HCT116 (cell line): Measurements from ENCODE around the gene CBFA2T2. TPM values are rescaled to one million over a fixed set of nuclear protein-coding genes. Genes with fewer than 3 reads are reported as not detected.

Experiments
- ATAC-seq: fragments of 200-7000 bp; cut with Tn5 transposase; 2 replicates; pipeline ENCODE4 v1.9.1; 2020; ENCODE audit warnings: mild to moderate bottlenecking, moderate library complexity
- BruUV-seq: library from RNA; stranded (reverse); fragments of 400-500 nt; replicated peaks from 2 replicates; lab custom pipeline; 2021; lab: Mats Ljungman, UMichigan
- CTCF ChIA-PET: fragments of 300-600 bp; sonication (Branson Sonifier 250); formaldehyde crosslinking; loops from one replicate; lab custom pipeline; 2021; ENCODE audit warnings: antibody characterized with exemption; lab: Charles Lee
- POLR2A ChIA-PET: fragments of 300-600, 350-600 bp; sonication (Branson Sonifier 250); formaldehyde crosslinking; loops from one replicate; lab custom pipeline; 2021; ENCODE audit warnings: antibody characterized with exemption; lab: Charles Lee
- RAD21 ChIA-PET, 2 experiments: fragments of 300-600 bp; sonication (Branson Sonifier 250); formaldehyde crosslinking; loops; one replicate each; lab custom pipeline; 2023; ENCODE audit warnings: low total read pairs in 2 of 2; ENCODE audit not compliant: uncharacterized antibody in 2 of 2, unreplicated experiment in 2 of 2, low non-redundant PET in 1 of 2; lab: Charles Lee
- DNase-seq: peaks from one replicate; pipeline ENCODE4 v3.0.0-alpha.2; 2010; ENCODE audit warnings: low read depth, low spot score
- H2AFZ ChIP-seq: fragments of 200-600 bp; shearing (Covaris generic), sonication (generic); 2 replicates; pipeline ENCODE4 v1.6.1; 2017; ENCODE audit warnings: low read depth, mixed run types, mixed read lengths, antibody characterized with exemption, low read length; ENCODE audit not compliant: poor library complexity, severe bottlenecking
- H3K27ac ChIP-seq: 2 replicates; pipeline ENCODE4 v1.5.1; 2012; ENCODE audit warnings: low read depth, low read length
- H3K27me3 ChIP-seq: fragments of 200-600 bp; sonication (generic); 2 replicates; pipeline ENCODE4 v1.6.1; 2016; ENCODE audit warnings: mixed run types, low read length, mixed read lengths; ENCODE audit not compliant: insufficient read depth
- H3K36me3 ChIP-seq, 2 experiments: fragments of 200-500 bp in 1 of 2; fragments of 200-600 bp in 1 of 2; sonication (Bioruptor generic) in 1 of 2; sonication (generic) in 1 of 2; 2 replicates each; pipeline versions ENCODE4 v1.5.1 to v1.6.1; 2014 to 2016; ENCODE audit warnings: low read length in 2 of 2, inconsistent platforms in 1 of 2, mixed read lengths in 1 of 2, mixed run types in 1 of 2; ENCODE audit not compliant: insufficient read depth in 2 of 2, control insufficient read depth in 1 of 2
- H3K4me1 ChIP-seq, 2 experiments: fragments of 200-600 bp in 1 of 2; sonication (generic) in 1 of 2; 2 replicates each; pipeline versions ENCODE4 v1.5.1 to v1.6.1; 2012 to 2017; ENCODE audit warnings: low read length in 2 of 2, inconsistent platforms in 1 of 2, mild to moderate bottlenecking in 1 of 2, mixed read lengths in 1 of 2, mixed run types in 1 of 2, moderate library complexity in 1 of 2; ENCODE audit not compliant: insufficient read depth in 2 of 2, control insufficient read depth in 1 of 2
- H3K4me2 ChIP-seq: fragments of 200-600 bp; sonication (generic); 2 replicates; pipeline ENCODE4 v1.6.1; 2017; ENCODE audit warnings: mixed run types, low read length, mixed read lengths
- H3K4me3 ChIP-seq, 2 experiments: fragments of 200-600 bp in 1 of 2; sonication (generic) in 1 of 2; replicated peaks in 1 of 2; 2 replicates each; pipeline ENCODE4 v1.5.1; 2011 to 2016; ENCODE audit warnings: low read length in 2 of 2, control low read depth in 1 of 2, low read depth in 1 of 2, mild to moderate bottlenecking in 1 of 2, mixed read lengths in 1 of 2, mixed run types in 1 of 2
- H3K79me2 ChIP-seq: fragments of 200-600 bp; sonication (generic); 2 replicates; pipeline ENCODE4 v1.6.1; 2017; ENCODE audit warnings: mild to moderate bottlenecking, mixed run types, low read length, moderate library complexity, mixed read lengths; ENCODE audit not compliant: insufficient read depth
- H3K9ac ChIP-seq: fragments of 200-600 bp; sonication (generic); 2 replicates; pipeline ENCODE4 v1.6.1; 2016; ENCODE audit warnings: low read length, mixed read lengths
- H3K9me2 ChIP-seq: fragments of 200-600 bp; sonication (generic), shearing (Covaris generic); 2 replicates; pipeline ENCODE4 v1.6.1; 2017; ENCODE audit warnings: mixed run types, mild to moderate bottlenecking, moderate library complexity; ENCODE audit not compliant: insufficient read depth
- H3K9me3 ChIP-seq, 2 experiments: fragments of 200-500 bp in 1 of 2; fragments of 200-600 bp in 1 of 2; sonication (Bioruptor generic) in 1 of 2; sonication (generic) in 1 of 2; 2 replicates each; pipeline ENCODE4 v1.6.1; 2014 to 2017; ENCODE audit warnings: low read length in 2 of 2, mixed read lengths in 2 of 2, inconsistent platforms in 1 of 2, low read depth in 1 of 2, mild to moderate bottlenecking in 1 of 2, mixed run types in 1 of 2, moderate library complexity in 1 of 2; ENCODE audit not compliant: control insufficient read depth in 1 of 2, insufficient read depth in 1 of 2
- H4K20me1 ChIP-seq: fragments of 200-600 bp; sonication (generic), shearing (Covaris generic); 2 replicates; pipeline ENCODE4 v1.6.1; 2017; ENCODE audit warnings: mixed run types, mild to moderate bottlenecking, moderate library complexity; ENCODE audit not compliant: insufficient read depth
- CBX3 ChIP-seq: IDR thresholded peaks from 2 replicates; pipeline ENCODE4 v1.6.1; 2012; ENCODE audit warnings: low read depth
- CEBPB ChIP-seq: IDR thresholded peaks from 2 replicates; pipeline ENCODE4 v1.6.1; 2012; ENCODE audit warnings: low read depth
- EGR1 ChIP-seq: IDR thresholded peaks from 2 replicates; pipeline ENCODE4 v1.6.1; 2012; ENCODE audit warnings: low read depth
- ELF1 ChIP-seq: IDR thresholded peaks from 2 replicates; pipeline ENCODE4 v1.6.1; 2012; ENCODE audit warnings: low read depth, borderline replicate concordance
- EZH2phosphoT487 ChIP-seq: fragments of 200-600 bp; IDR thresholded peaks from 2 replicates; pipeline ENCODE4 v1.6.1; 2018; ENCODE audit warnings: antibody characterized with exemption, borderline replicate concordance
- FOSL1 ChIP-seq: IDR thresholded peaks from 2 replicates; pipeline ENCODE4 v1.6.1; 2012; ENCODE audit warnings: low read depth
- JUND ChIP-seq: IDR thresholded peaks from 2 replicates; pipeline ENCODE4 v1.6.1; 2012
- POLR2AphosphoS5 ChIP-seq: IDR thresholded peaks from 2 replicates; pipeline ENCODE4 v1.6.1; 2011; ENCODE audit warnings: mild to moderate bottlenecking, low read depth, low read length, moderate library complexity
- RAD21 ChIP-seq: IDR thresholded peaks from 2 replicates; pipeline ENCODE4 v1.6.1; 2012; ENCODE audit warnings: low read depth, mild to moderate bottlenecking
- SIN3A ChIP-seq: IDR thresholded peaks from 2 replicates; pipeline ENCODE4 v1.6.1; 2012; ENCODE audit warnings: low read depth
- SP1 ChIP-seq: IDR thresholded peaks from 2 replicates; pipeline ENCODE4 v1.6.1; 2012; ENCODE audit warnings: low read depth
- SRF ChIP-seq: IDR thresholded peaks from 2 replicates; pipeline ENCODE4 v1.6.1; 2012; ENCODE audit warnings: low read depth
- TCF7L2 ChIP-seq: IDR thresholded peaks from 2 replicates; pipeline ENCODE4 v1.7.0; 2011; ENCODE audit warnings: borderline replicate concordance, inconsistent platforms; ENCODE audit not compliant: insufficient read depth, insufficient read length; ENCODE audit errors: extremely low read depth
- YY1 ChIP-seq: IDR thresholded peaks from 2 replicates; pipeline ENCODE4 v1.6.1; 2011; ENCODE audit warnings: low read length, low read depth, moderate library complexity, mild to moderate bottlenecking; ENCODE audit not compliant: insufficient replicate concordance; ENCODE audit errors: extremely low read depth
- ZFX ChIP-seq: fragments of 450-650 bp; IDR thresholded peaks from 2 replicates; pipeline ENCODE4 v1.6.1; 2017
- ZNF274 ChIP-seq: fragments of 200-500 bp; sonication (Bioruptor generic); IDR thresholded peaks from 2 replicates; pipeline ENCODE4 v1.6.1; 2014; ENCODE audit warnings: mild to moderate bottlenecking, low read depth, low read length, inconsistent platforms
- intact Hi-C: fragments of 100-400 bp; cut with micrococcal nuclease; formaldehyde crosslinking; loops from 2 replicates; pipeline ENCODE4 v1.10.0; 2022
- total RNA-seq: library from RNA; stranded (reverse); gene quantifications from one replicate; pipeline ENCODE4 v1.2.1, GENCODE V29; 2021; ENCODE audit not compliant: unreplicated experiment
- TF ChIP-seq, protein P1 (sequence below): IDR thresholded peaks from 2 replicates; pipeline ENCODE4 v1.6.1; 2011; ENCODE audit warnings: mild to moderate bottlenecking, low read length, moderate library complexity; ENCODE audit not compliant: insufficient replicate concordance; ENCODE audit errors: extremely low read depth
- TF ChIP-seq, protein P2 (sequence below): IDR thresholded peaks from 2 replicates; pipeline ENCODE4 v1.6.1; 2012; ENCODE audit warnings: low read depth
- TF ChIP-seq, protein P3 (sequence below): IDR thresholded peaks from 2 replicates; pipeline ENCODE4 v1.6.1; 2012

Gene CBFA2T2
- total RNA-seq, 1 experiment from 2014 or later, result 8.0 TPM

DNA sequence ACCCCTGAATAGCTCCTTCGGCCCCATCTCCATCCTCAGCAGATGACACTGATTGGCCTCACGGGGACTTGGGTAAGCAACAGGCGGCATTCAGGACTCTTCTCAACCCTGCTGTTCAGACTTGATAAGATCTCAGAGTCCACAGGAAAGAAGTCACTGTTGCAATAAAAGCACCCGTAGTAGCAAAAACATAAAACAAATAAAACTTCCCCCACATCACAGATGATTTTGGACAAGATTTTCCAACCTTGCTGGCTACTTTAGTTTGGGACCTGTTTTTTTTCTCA lies 155.1 kb downstream of the CBFA2T2 start:
- no TSS peak for BruUV-seq
- DNase-seq, result no peak
- Histone ChIP-seq H4K20me1 (no peaks in the 10 kb centered on the region), H3K4me2 (no peak overlapping the region), H3K9me3 (no peaks in the 10 kb centered on the region), H3K79me2 (no peaks in the 10 kb centered on the region), H3K9me2 (no peaks in the 10 kb centered on the region), H3K27ac (no peak overlapping the region), H3K36me3 (peaks cover 0 to 9% of the 10 kb centered on the region in 2 experiments; a peak in 2 of 4 replicates), H3K4me1 (no peaks in the 10 kb centered on the region), H3K4me3 (no peak overlapping the region), H3K27me3 (no peaks in the 10 kb centered on the region), H2AFZ (no peak overlapping the region), H3K9ac (no peak overlapping the region)
- ChIA-PET CTCF (no interaction called here), RAD21 (no interaction called here), POLR2A (no interaction called here)
- no peak for ATAC-seq
- intact Hi-C loops, result no loop called here
- no peak for TF ChIP-seq RAD21
- TF ChIP-seq SRF, result no peak
- no peak for TF ChIP-seq SP1
- TF ChIP-seq ELF1, result no peak
- no peak for TF ChIP-seq EZH2phosphoT487
- no peak for TF ChIP-seq TCF7L2
- no peak for TF ChIP-seq ZNF274
- TF ChIP-seq CBX3, result no peak
- TF ChIP-seq, protein P1, sequence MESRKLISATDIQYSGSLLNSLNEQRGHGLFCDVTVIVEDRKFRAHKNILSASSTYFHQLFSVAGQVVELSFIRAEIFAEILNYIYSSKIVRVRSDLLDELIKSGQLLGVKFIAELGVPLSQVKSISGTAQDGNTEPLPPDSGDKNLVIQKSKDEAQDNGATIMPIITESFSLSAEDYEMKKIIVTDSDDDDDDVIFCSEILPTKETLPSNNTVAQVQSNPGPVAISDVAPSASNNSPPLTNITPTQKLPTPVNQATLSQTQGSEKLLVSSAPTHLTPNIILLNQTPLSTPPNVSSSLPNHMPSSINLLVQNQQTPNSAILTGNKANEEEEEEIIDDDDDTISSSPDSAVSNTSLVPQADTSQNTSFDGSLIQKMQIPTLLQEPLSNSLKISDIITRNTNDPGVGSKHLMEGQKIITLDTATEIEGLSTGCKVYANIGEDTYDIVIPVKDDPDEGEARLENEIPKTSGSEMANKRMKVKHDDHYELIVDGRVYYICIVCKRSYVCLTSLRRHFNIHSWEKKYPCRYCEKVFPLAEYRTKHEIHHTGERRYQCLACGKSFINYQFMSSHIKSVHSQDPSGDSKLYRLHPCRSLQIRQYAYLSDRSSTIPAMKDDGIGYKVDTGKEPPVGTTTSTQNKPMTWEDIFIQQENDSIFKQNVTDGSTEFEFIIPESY, result no peak
- TF ChIP-seq, protein P2, sequence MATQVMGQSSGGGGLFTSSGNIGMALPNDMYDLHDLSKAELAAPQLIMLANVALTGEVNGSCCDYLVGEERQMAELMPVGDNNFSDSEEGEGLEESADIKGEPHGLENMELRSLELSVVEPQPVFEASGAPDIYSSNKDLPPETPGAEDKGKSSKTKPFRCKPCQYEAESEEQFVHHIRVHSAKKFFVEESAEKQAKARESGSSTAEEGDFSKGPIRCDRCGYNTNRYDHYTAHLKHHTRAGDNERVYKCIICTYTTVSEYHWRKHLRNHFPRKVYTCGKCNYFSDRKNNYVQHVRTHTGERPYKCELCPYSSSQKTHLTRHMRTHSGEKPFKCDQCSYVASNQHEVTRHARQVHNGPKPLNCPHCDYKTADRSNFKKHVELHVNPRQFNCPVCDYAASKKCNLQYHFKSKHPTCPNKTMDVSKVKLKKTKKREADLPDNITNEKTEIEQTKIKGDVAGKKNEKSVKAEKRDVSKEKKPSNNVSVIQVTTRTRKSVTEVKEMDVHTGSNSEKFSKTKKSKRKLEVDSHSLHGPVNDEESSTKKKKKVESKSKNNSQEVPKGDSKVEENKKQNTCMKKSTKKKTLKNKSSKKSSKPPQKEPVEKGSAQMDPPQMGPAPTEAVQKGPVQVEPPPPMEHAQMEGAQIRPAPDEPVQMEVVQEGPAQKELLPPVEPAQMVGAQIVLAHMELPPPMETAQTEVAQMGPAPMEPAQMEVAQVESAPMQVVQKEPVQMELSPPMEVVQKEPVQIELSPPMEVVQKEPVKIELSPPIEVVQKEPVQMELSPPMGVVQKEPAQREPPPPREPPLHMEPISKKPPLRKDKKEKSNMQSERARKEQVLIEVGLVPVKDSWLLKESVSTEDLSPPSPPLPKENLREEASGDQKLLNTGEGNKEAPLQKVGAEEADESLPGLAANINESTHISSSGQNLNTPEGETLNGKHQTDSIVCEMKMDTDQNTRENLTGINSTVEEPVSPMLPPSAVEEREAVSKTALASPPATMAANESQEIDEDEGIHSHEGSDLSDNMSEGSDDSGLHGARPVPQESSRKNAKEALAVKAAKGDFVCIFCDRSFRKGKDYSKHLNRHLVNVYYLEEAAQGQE, result no peak
- TF ChIP-seq POLR2AphosphoS5, result no peak
- TF ChIP-seq SIN3A, result no peak
- no peak for TF ChIP-seq ZFX
- no peak for TF ChIP-seq FOSL1
- no peak for TF ChIP-seq YY1
- TF ChIP-seq CEBPB, result no peak
- no peak for TF ChIP-seq JUND
- TF ChIP-seq, protein P3, sequence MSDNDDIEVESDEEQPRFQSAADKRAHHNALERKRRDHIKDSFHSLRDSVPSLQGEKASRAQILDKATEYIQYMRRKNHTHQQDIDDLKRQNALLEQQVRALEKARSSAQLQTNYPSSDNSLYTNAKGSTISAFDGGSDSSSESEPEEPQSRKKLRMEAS, result no peak
- TF ChIP-seq EGR1, result no peak
